ENCODE data around the gene SDHA. TPM values are rescaled to one million over a fixed set of nuclear protein-coding genes. Genes with fewer than 3 reads are reported as not detected.

Gene SDHA
- total RNA-seq, 2 donors from 2014 or later = 62.8 to 75.5 TPM

GRCh38 chr5:185095-186070 is 32.7 kb upstream of the SDHA start:
- Histone ChIP-seq H3K4me1 (peaks cover 9% of the 10 kb centered on the region), H3K36me3 (replicated peaks in 1 of 2; ENCODE audit: insufficient read depth in 1 of 2, low read depth in 2 of 2) (no peaks in the 10 kb centered on the region), H3K4me3 (no peak overlapping the region), H3K27ac (no peak overlapping the region), H3K9me3 (no peaks in the 10 kb centered on the region), H3K27me3 (no peaks in the 10 kb centered on the region)
- DNase-seq (no peak), ATAC-seq (no peak)
- WGBS, 2 donors = 72 to 78% methylated on average over 9 to 19 of the region's 21 CpGs
- TF ChIP-seq POLR2A (IDR thresholded peaks at IDR 0.05) (no peak), CTCF (IDR thresholded peaks at IDR 0.05) (no peak)
- intact Hi-C loops (cut with DNase I) = no loop called here

GRCh38 chr5:186091-187041 is 31.8 kb upstream of the SDHA start:
- intact Hi-C loops (cut with DNase I) = no loop called here
- Histone ChIP-seq H3K27ac (no peak overlapping the region), H3K9me3 (no peaks in the 10 kb centered on the region), H3K4me3 (no peak overlapping the region), H3K36me3 (replicated peaks in 1 of 2; ENCODE audit: insufficient read depth in 1 of 2, low read depth in 2 of 2) (no peaks in the 10 kb centered on the region), H3K4me1 (peaks cover 17% of the 10 kb centered on the region), H3K27me3 (no peaks in the 10 kb centered on the region)
- no peak for DNase-seq
- WGBS, 2 donors = 78 to 82% methylated on average over 9 to 25 of the region's 28 CpGs
- TF ChIP-seq POLR2A (IDR thresholded peaks at IDR 0.05) = no peak
- TF ChIP-seq CTCF (IDR thresholded peaks at IDR 0.05) = no peak
- no peak for ATAC-seq

- no peak for ATAC-seq
- no peak for DNase-seq
- WGBS, 2 donors = 77% methylated on average over 5 to 13 of the region's 13 CpGs
These were observed 31.1 kb upstream of the SDHA start for GRCh38 chr5:187042-187431.

More at GRCh38 chr5:187042-187431, 31.1 kb upstream of the SDHA start:
- no peak overlapping the region for H3K4me3 ChIP-seq
- peaks cover 24% of the 10 kb centered on the region for H3K4me1 ChIP-seq
- TF ChIP-seq CTCF (IDR thresholded peaks at IDR 0.05) = no peak
- no peak for TF ChIP-seq POLR2A (IDR thresholded peaks at IDR 0.05)
- H3K27ac ChIP-seq = no peak overlapping the region
- H3K9me3 ChIP-seq = no peaks in the 10 kb centered on the region
- no peaks in the 10 kb centered on the region for H3K36me3 ChIP-seq (replicated peaks in 1 of 2; ENCODE audit: insufficient read depth in 1 of 2, low read depth in 2 of 2)
- intact Hi-C loops (cut with DNase I) = no loop called here
- no peaks in the 10 kb centered on the region for H3K27me3 ChIP-seq
